ENCODE data around the gene DNAH6. TPM values are rescaled to one million over a fixed set of nuclear protein-coding genes. Genes with fewer than 3 reads are reported as not detected.

DNAH6 gene
- total RNA-seq, 2 experiments from 2014 or later = 0.06 to 0.13 TPM

DNA sequence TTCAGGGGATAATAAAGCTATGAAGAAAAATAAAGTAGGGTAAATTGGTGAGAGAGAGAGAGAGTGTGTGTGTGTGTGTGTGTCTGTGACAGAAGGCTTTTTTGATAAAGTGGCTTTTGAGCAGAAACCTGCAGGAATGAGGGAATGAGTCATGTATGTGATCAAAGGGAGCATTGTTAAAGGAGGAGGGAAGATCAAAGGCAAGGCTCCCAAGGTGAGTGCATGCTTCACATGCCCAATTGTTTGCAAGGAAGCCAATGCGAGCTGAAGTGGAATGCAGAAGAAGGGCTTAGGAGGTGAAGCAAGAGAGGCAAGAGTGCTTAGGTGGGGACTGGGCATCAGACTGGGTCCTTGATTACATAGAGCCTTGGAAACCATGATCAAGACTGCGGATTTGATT lies 96.8 kb downstream of the DNAH6 start:
- ChIA-PET POLR2A (no interaction called here), CTCF (no interaction called here)

- CTCF ChIA-PET = no interaction called here
- POLR2A ChIA-PET = no interaction called here
Observed at GRCh38 chr2:84619794-84620371, 103.6 kb downstream of the DNAH6 start.

DNA sequence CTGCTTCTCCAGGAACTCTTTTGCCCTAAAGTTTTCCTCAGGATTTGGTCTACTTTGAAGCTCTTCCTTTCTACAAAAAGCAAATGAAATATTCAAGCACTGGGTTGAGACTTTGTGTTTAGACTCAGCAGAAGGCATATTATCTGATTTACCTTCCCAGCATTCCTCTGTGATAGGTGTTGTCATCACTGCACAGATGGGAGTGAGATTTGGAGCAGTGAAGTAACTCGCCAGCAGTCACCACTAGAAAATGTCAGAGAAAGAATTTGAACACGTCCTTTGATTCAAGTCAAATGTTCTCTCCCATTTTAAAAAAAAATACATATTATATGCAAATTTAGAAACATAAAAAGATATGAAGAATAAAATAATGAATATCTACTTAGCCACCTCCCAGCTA lies 112.2 kb downstream of the DNAH6 start:
- CTCF ChIA-PET = no interaction called here
- POLR2A ChIA-PET = no interaction called here

- POLR2A ChIA-PET = no interaction called here
Observed at GRCh38 chr2:84629550-84629949, 113.3 kb downstream of the DNAH6 start.

GRCh38 chr2:84631047-84631446 lies 114.7 kb downstream of the DNAH6 start:
- CTCF ChIA-PET = interaction anchor here (0.6 to 1.3 kb wide), 2 partner anchors 19 to 320 kb away, joined by 4 to 5 read pairs; no protein-coding TSS in a partner anchor
- POLR2A ChIA-PET = no interaction called here

More at GRCh38 chr2:84629550-84629949, 113.3 kb downstream of the DNAH6 start:
- CTCF ChIA-PET = no interaction called here

DNA sequence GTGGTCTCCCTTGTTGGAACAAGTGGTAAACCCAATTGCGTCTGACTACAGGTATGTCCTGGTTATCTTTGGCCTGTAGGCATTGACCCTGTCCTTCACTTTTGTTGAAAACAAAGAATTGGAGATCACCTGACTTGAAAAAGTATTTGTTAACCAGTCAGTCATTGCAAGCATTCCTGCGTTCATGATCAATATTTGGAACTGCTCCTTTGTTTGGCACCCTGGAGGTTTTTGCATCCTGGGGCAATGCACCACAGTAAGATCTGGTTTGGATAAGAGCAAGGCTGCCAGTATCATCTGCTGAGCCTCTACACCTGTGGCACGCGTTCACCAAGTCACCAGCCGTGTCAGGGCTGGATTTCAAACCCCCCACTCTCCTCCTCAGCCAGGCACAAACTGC lies 115.7 kb downstream of the DNAH6 start:
- CTCF ChIA-PET = interaction anchor here (1.3 to 1.5 kb wide), 2 partner anchors 18 to 134 kb away, joined by 4 to 5 read pairs; no protein-coding TSS in a partner anchor
- POLR2A ChIA-PET = no interaction called here

DNA sequence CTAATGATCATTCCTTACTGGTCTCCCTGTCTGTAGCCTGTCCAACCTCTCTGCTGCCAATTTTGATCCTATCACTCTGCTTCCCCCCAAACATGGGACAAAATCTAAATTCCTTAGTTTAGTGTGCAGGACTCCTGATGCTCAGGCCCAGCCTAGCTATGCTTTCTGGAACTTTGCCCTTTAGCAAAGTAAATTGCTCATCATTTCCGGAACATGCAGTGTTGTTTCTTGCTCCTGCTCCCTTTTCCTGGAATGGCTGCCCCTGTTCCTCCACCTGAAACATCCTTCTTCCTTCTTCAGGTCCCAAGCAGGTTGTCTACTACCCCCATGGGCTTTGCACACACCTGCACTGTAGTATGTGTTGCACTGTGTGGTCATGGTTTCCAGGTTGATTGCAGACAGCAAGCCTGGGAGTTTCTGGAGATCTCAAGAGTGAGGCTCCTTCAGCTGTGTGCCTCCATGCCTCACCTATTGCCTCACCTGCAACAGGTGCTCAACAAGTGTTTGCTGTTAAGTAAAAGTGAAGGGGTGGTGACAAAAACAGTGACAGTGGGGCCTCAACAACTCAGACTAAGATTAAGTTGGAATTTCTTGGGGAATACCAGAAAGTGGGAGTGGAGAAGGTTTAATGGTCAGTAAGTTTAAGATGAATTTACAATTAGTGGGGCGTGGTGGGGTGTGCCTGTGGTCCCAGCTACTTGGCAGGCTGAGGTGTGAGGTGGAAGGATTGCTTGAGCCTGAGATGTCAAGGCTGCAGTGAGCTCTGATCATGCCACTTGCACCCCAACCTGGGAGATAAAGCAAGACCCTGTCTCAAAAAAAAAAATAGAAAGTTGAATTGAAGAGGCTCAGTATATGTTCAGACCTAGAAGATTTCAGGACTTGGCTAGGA lies 120.0 kb downstream of the DNAH6 start:
- POLR2A ChIA-PET = no interaction called here

DNA sequence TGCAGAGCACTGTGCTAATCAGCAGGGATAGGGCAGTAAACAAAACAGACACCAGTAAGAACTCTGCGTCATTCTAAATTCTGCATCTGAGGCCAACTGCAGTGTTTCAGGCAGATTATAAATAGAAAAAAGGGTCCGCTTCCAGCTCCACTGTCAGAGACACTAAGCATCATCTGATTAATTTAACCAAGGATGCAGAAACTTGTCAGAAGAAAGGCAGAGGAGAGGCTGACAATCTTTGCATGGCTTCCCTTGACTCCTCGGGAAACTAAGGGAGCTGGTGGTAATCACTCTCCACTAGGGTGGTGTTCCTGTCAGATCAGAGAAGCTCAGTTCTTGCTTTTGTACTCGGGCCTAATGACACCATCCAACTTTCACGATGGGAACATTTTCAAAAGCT lies 123.5 kb downstream of the DNAH6 start:
- ChIA-PET POLR2A (interaction anchor here (0.7 kb wide), 1 partner anchor 112 kb away, joined by 5 read pairs; no protein-coding TSS in a partner anchor), CTCF (interaction anchor here (1.2 kb wide), 1 partner anchor 19 kb away, joined by 3 read pairs; no protein-coding TSS in a partner anchor)

More for the DNA sequence above, 120.0 kb downstream of the DNAH6 start:
- CTCF ChIA-PET = no interaction called here

GRCh38 chr2:84640411-84640810 lies 124.1 kb downstream of the DNAH6 start:
- CTCF ChIA-PET = interaction anchor here (1.2 kb wide), 1 partner anchor 19 kb away, joined by 3 read pairs; no protein-coding TSS in a partner anchor
- POLR2A ChIA-PET = no interaction called here

DNA sequence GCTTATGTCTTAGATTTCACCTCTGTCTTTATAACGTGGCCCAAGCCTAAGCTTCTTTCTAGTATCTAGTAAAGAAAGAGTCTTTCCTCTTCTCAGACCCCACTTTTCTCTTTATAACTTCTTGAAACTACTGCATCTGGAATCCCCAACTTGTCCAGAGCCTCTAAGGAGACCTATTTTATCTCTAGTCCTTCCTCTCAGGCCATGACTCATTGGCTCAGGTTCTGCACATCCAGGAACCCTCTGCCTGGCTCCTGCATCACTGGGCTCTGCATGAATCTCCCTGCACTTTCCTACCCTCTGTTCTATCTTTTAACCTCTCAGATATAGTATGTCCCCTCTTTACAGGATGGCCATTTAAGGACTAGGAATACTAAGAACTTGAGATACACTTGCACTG lies 124.7 kb downstream of the DNAH6 start:
- ChIA-PET POLR2A (no interaction called here), CTCF (no interaction called here)

GRCh38 chr2:84643991-84644390 lies 127.7 kb downstream of the DNAH6 start:
- POLR2A ChIA-PET = no interaction called here
- CTCF ChIA-PET = no interaction called here

GRCh38 chr2:84646514-84646913 lies 130.2 kb downstream of the DNAH6 start:
- CTCF ChIA-PET = interaction anchor here (0.6 kb wide), 1 partner anchor 53 kb away, joined by 3 read pairs; no protein-coding TSS in a partner anchor
- POLR2A ChIA-PET = no interaction called here

DNA sequence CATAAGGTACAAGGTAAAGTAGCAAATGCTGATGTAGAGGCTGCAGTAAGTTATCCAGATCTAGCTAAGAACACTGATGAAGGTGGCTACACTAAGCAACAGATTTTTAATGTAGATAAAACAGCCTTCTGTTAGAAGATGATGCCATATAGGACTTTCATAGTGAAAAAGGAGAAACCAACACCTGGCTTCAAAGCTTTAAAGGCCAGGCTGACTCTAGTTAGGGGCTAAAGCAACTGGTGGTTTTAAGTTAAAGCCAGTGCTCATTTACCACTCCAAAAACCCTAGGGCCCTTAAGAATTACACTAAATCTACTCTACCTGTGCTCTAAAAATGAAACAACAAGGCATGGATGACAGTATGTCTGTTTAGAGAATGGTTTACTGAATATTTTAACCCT lies 131.0 kb downstream of the DNAH6 start:
- CTCF ChIA-PET = no interaction called here
- POLR2A ChIA-PET = no interaction called here

DNA sequence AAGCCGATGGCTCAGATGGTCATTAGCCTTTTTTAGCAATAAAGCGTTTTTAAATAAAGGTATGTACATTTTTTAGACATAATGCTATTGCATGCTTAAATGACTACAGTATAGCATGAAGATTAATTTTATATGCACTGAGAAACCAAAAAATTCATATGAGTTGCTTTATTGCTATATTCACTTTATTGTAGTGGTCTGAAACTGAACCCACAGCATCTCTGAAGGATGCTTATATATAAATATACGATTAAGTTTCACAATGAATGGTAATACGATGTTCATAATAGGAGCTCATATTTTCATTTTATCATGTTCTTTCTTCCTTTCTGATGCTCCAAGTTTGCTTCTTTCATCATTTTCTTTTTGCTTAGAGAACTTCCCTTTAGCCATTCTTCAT lies 132.8 kb downstream of the DNAH6 start:
- ChIA-PET POLR2A (no interaction called here), CTCF (interaction anchor here (1.0 kb wide), 1 partner anchor 18 kb away, joined by 4 read pairs; no protein-coding TSS in a partner anchor)

DNA sequence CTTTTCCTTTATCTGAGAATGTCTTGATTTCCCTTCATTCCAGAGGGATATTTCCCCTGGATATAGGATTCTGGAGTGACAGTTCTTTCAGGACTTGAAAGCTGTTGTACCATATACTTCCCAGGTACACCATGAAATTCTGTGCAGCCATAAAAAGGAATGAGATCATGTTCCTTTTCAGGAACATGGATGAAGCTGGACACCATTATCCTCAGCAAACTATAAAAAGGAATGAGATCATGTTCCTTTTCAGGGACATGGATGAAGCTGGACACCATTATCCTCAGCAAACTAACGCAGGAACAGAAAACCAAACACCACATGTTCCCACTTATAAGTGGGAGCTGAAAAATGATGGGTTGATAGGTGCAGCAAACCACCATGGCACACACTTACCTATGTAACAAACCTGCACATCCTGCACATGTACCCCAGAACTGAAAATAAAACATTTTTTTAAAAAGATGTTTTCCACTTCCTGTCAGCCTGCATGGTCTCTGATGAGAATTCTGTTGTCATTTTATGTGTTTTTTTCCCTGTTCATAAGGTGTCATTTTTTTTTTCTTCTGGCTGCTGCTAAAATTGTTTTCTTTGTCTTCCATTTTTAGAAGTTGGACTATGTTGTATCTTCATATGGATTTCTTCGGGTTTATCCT lies 133.3 kb downstream of the DNAH6 start:
- POLR2A ChIA-PET = interaction anchor here (0.7 kb wide), 1 partner anchor 310 kb away, joined by 4 read pairs; no protein-coding TSS in a partner anchor
- CTCF ChIA-PET = interaction anchor here (0.9 to 1.0 kb wide), 2 partner anchors 18 to 199 kb away, joined by 3 to 4 read pairs; no protein-coding TSS in a partner anchor

DNA sequence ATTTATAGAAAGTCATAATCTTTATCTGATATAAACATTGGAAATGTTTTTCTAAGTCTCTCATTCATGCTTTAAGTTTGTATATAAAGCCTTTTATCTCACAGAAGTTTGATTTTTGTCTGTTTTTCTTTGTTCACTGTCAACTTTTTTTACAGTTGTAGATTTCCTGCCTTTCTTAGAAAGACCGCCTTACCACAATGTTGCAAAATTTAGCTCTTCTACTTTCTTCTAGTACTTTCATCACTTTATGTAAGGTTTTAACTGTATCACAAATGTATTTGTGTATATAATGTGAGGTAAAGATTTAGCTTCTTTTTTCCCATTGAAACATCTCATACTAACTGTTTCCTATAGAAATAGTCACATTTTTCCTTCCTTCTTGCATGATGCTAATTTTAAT lies 136.1 kb downstream of the DNAH6 start:
- POLR2A ChIA-PET = no interaction called here
- CTCF ChIA-PET = no interaction called here

- POLR2A ChIA-PET = no interaction called here
- CTCF ChIA-PET = interaction anchor here (0.6 kb wide), 1 partner anchor 133 kb away, joined by 6 read pairs; no protein-coding TSS in a partner anchor
Observed at GRCh38 chr2:84653302-84653701, 137.0 kb downstream of the DNAH6 start.

DNA sequence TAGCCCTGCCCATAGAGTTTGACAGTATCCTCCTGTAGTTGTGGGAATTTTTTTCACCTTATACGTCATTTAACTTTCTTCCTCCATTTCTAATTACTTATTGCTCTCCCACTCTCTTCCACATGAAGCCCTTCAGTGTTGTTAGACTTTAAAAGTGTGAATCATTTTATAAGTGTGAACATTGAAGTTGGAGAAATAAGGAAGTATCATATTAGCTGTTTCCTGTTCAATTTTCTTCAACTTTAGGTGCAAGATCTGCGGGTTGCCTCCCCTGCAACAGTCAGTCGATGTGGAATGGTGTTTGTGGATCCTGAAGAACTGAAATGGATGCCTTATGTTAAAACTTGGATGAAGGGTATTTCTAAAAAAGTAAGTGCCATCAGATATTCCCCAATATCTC lies 138.1 kb downstream of the DNAH6 start:
- ChIA-PET CTCF (no interaction called here), POLR2A (no interaction called here)

- ChIA-PET CTCF (no interaction called here), POLR2A (no interaction called here)
Observed at GRCh38 chr2:84669122-84669521, 152.8 kb downstream of the DNAH6 start.

DNA sequence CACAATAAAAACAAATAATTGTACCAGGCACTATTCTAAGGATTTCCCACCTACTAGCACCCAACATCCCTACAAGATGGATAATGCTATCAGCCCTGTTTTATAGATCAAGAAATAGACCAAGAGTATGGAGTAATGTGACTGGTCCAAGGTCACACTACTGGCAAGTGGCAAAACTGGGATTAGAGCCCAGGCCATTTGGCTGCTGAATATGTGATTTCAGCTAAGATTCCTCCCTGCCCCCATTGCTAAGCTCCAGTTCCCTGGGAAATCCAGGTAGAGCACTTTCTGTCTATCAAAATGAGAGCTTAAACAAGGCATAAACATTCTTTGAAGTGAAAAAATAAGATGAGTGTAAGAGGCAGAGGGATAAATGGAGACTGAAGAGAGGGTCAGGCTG lies 157.8 kb downstream of the DNAH6 start:
- ChIA-PET POLR2A (no interaction called here), CTCF (no interaction called here)
